ENCODE data around the gene C1orf21. TPM values are rescaled to one million over a fixed set of nuclear protein-coding genes. Genes with fewer than 3 reads are reported as not detected.

C1orf21 gene
- total RNA-seq, 2 experiments from 2014 or later: 7.7 to 8.8 TPM

DNA sequence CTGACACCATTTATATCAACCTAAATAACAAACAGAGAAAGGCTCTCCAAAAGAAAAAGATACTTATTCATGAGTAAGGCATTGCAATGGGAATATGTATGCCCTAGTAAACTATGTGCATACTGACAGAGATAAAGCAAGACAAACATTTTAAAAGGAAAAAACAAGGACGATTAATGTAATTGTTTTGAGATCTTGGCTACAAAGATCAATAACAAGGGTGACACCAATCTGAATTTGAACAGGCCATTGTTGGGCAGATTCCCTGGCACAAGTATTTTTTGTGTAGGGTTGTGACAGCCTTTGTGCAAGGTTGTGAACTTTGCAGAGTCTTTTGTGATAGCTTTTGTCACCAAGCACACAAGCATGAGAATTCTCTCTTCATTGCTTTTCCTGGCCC is 282.6 kb downstream of the C1orf21 start:
- DNase-seq: no peak
- Mint-ChIP-seq H3K27ac (no peak overlapping the region), H3K4me3 (no peak overlapping the region), H3K36me3 (ENCODE audit: low read depth) (no peaks in the 10 kb centered on the region), H3K27me3 (peaks cover 35% of the 10 kb centered on the region), H3K4me1 (no peaks in the 10 kb centered on the region), H3K9me3 (no peaks in the 10 kb centered on the region)
- POLR2A ChIA-PET: no interaction called here
- CTCF ChIA-PET: no interaction called here

DNA sequence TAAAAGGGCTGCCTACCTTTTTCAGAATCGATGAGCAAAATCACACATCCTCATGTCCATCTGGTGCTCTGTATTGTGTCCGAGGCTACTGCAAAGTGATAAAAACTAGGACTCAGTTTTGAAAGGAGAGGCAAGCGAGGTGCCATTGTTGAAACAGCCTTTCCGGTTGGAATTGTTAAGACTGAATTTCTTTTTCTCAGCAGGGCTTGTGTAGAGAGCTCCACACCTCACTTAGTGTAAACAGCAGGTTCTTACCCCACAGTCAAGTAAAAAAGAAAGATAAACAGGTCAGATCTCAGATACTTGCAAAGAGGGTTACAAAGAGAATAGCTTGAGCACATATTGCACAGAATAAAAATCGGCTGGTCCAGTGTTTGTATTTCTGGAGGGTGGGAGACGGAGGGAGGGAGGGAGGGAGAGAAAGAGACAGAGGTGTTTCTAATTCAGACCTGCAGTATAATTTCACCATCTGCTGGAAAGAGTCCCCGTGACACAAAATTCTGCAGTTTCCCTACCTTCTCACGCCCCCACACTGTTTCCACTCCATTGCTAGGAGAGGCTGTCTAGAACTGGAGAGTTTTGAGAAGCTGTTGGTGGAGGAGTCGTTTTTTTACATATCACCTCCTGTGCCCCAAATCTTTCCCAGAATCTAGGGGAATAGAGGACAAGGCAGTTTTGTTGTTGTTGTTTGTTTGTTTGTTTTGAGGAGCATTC is 285.3 kb downstream of the C1orf21 start:
- ChIA-PET CTCF (no interaction called here), POLR2A (no interaction called here)
- no peaks in the 10 kb centered on the region for H3K4me1 Mint-ChIP-seq
- H3K9me3 Mint-ChIP-seq: no peaks in the 10 kb centered on the region
- no peaks in the 10 kb centered on the region for H3K36me3 Mint-ChIP-seq (ENCODE audit: low read depth)
- H3K4me3 Mint-ChIP-seq: no peak overlapping the region
- no peak overlapping the region for H3K27ac Mint-ChIP-seq
- H3K27me3 Mint-ChIP-seq: peaks cover 40% of the 10 kb centered on the region
- DNase-seq: no peak

DNA sequence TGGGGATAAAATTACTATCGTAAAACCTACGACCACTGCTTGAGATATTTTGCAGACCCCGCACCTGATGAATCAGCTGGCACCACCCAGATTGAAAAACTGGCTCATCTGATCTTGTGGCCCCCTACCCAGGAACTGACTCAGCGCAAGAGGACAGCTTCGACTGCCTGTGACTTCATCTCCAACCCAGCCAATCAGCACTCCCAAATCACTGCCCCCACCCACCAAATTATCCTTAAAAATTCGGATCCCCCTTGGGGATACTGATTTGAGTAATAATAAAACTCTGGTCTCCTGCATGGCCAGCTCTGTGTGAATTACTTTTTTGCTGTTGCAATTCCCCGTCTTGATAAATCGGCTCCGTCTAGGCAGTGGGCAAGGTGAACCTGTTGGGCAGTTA is 286.5 kb downstream of the C1orf21 start:
- Mint-ChIP-seq H3K9me3 (no peaks in the 10 kb centered on the region), H3K36me3 (ENCODE audit: low read depth) (no peaks in the 10 kb centered on the region), H3K27ac (no peak overlapping the region), H3K27me3 (peaks cover 40% of the 10 kb centered on the region), H3K4me1 (no peaks in the 10 kb centered on the region), H3K4me3 (no peak overlapping the region)
- ChIA-PET POLR2A (no interaction called here), CTCF (no interaction called here)
- DNase-seq: no peak

DNA sequence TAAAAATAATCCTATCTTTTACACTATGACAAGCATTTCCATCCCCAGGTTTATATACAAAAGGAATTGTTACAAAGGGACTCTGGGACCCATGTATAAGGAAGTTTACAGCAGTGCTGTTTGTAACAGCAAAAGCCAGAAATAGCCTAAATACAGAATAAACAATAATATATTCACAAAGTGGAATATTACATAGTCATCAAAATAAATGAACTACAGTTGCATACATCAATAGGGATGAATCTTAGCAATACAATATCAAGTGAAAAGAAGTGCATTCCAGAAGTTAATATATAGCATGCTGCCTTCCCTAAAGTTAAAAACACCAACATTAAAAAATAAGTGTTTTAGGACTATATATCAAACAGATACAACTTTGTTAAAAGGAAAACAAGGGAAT is 290.5 kb downstream of the C1orf21 start:
- Mint-ChIP-seq H3K4me1 (no peaks in the 10 kb centered on the region), H3K4me3 (no peak overlapping the region), H3K9me3 (peaks cover 9% of the 10 kb centered on the region), H3K27ac (no peak overlapping the region), H3K27me3 (peaks cover 26% of the 10 kb centered on the region), H3K36me3 (ENCODE audit: low read depth) (no peaks in the 10 kb centered on the region)
- no peak for DNase-seq
- POLR2A ChIA-PET: no interaction called here
- CTCF ChIA-PET: no interaction called here

All from activated CD4-positive, alpha-beta memory T cell treated with anti-CD3 and anti-CD28 coated beads, Interleukin-2, amount 10 ng/mL, durations not matched to agents 7 days and 5 days (primary cell).